SK-N-MC (cell line): Measurements from ENCODE around the gene PPT2.

Experiments used
- EZH2 ChIP-seq: fragments of 200-600 bp; sonication (generic); IDR thresholded peaks from one replicate; pipeline ENCODE4 v1.6.1; 2017; ENCODE audit warnings: antibody characterized with exemption
- POLR2AphosphoS5 ChIP-seq: IDR thresholded peaks from 2 replicates; pipeline ENCODE4 v1.6.1; 2012; ENCODE audit warnings: mild to moderate bottlenecking, low read depth, low read length, borderline replicate concordance

DNA sequence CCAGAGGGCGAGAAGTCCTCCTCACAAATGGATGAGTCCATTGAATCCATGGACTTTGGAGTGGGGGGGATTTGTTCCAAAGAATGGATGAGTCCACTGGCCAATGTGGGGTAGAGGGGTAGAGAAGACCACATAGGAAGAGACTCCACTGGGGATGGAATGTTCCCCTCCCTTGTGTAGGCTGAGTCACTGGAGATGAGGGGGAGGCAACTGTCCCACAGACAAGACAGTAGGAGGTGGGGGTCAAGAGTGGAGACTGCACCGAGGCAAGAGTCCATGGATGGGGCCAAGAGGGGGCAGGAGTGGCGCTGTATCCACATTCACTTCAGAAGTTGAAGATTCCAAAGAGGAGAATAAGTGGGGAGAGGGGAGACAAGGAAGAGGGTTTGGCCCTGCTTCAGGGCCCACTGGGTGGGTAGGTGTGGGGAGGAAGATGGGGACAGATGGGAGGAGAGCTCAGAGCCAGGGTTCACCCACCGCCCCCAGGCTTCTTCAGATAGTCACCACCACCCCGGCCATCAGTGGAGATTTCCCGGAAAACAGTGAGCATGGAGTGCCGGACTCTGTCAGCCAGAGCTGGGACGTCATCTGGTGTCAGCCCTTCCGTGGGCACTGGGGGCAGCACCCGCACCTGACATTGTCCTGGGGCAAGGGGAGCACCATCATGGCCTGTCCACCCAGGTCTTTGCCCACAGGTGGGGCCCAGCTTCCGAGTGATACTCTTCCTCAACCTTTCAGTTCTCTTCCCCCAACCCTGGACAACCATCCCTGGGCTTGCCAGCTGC, 15.1 kb downstream of the PPT2 start:
- TF ChIP-seq EZH2 (no peak), POLR2AphosphoS5 (peak; percentile 15; the same call in 1 of the 2 replicates)
